ENCODE measurements around the gene TM6SF1.

TM6SF1 gene

GRCh38 chr15:83109532-83109931 is 2.1 kb downstream of the TM6SF1 start:
- no peak overlapping the region for H3K4me3 ChIP-seq (ENCODE audit: low read depth, low read length)
- CTCF ChIA-PET = interaction anchor here (1.5 kb wide), 1 partner anchor 98 kb away, joined by 4 read pairs; the partner anchor contains the start of gene C15orf40
- POLR2A ChIA-PET = no interaction called here
- TF ChIP-seq CTCF (IDR thresholded peaks at IDR 0.05; ENCODE audit: insufficient read depth, low read length, missing control alignments) = no peak
- no peak for DNase-seq (ENCODE audit: low read depth, low spot score)

- ChIA-PET POLR2A (no interaction called here), CTCF (no interaction called here)
- DNase-seq (ENCODE audit: low read depth, low spot score) = no peak
- H3K4me3 ChIP-seq (ENCODE audit: low read depth, low read length) = no peak overlapping the region
- TF ChIP-seq CTCF (IDR thresholded peaks at IDR 0.05; ENCODE audit: insufficient read depth, low read length, missing control alignments) = no peak
Measured at GRCh38 chr15:83110381-83110780, 2.9 kb downstream of the TM6SF1 start.

- ChIA-PET CTCF (no interaction called here), POLR2A (no interaction called here)
- no peak for TF ChIP-seq CTCF (IDR thresholded peaks at IDR 0.05; ENCODE audit: insufficient read depth, low read length, missing control alignments)
- no peak for DNase-seq (ENCODE audit: low read depth, low spot score)
- H3K4me3 ChIP-seq (ENCODE audit: low read depth, low read length) = no peak overlapping the region
Measured at GRCh38 chr15:83111149-83111548, 3.7 kb downstream of the TM6SF1 start.

- H3K4me3 ChIP-seq (ENCODE audit: low read depth, low read length) = no peak overlapping the region
- CTCF ChIA-PET = interaction anchor here (1.1 to 1.9 kb wide), 2 partner anchors 68 to 102 kb away, joined by 3 to 9 read pairs; partner anchors contain the start of gene C15orf40
- peak; percentile 18 for TF ChIP-seq CTCF (IDR thresholded peaks at IDR 0.05; ENCODE audit: insufficient read depth, low read length, missing control alignments)
- POLR2A ChIA-PET = no interaction called here
- peak; percentile 17 for DNase-seq (ENCODE audit: low read depth, low spot score)
Measured at GRCh38 chr15:83112233-83112955, 4.9 kb downstream of the TM6SF1 start.

- H3K4me3 ChIP-seq (ENCODE audit: low read depth, low read length) = no peak overlapping the region
- ChIA-PET CTCF (interaction anchor here (1.1 to 1.9 kb wide), 2 partner anchors 69 to 102 kb away, joined by 3 to 9 read pairs; partner anchors contain the start of gene C15orf40), POLR2A (no interaction called here)
- no peak for TF ChIP-seq CTCF (IDR thresholded peaks at IDR 0.05; ENCODE audit: insufficient read depth, low read length, missing control alignments)
- no peak for DNase-seq (ENCODE audit: low read depth, low spot score)
Measured at GRCh38 chr15:83112956-83113299, 5.5 kb downstream of the TM6SF1 start.

- POLR2A ChIA-PET = no interaction called here
- DNase-seq (ENCODE audit: low read depth, low spot score) = no peak
- H3K4me3 ChIP-seq (ENCODE audit: low read depth, low read length) = no peak overlapping the region
- no peak for TF ChIP-seq CTCF (IDR thresholded peaks at IDR 0.05; ENCODE audit: insufficient read depth, low read length, missing control alignments)
- CTCF ChIA-PET = no interaction called here
Measured at GRCh38 chr15:83113881-83114674, 6.6 kb downstream of the TM6SF1 start.

All from AG04449 (cell line).